G401 (cell line): ENCODE data around the gene KIF2A. TPM values are rescaled to one million over a fixed set of nuclear protein-coding genes. Genes with fewer than 3 reads are reported as not detected.

Experiments used
- DNase-seq: peaks from one replicate; pipeline ENCODE4 v3.0.0-alpha.2; 2015; ENCODE audit warnings: low spot score
- in situ Hi-C: cut with HindIII; loops from 2 replicates; pipeline ENCODE4 v1.10.0; 2016; ENCODE audit warnings: low sequenced_read_pairs, mixed read lengths
- total RNA-seq: library from RNA; depleted of rRNA; stranded (reverse); fragments of >200 nt; shearing (Covaris generic); gene quantifications from 2 replicates; pipeline ENCODE4 v1.2.3, GENCODE V29; 2014

The KIF2A gene
- total RNA-seq, 1 experiment from 2014 or later: 62.8 TPM

DNA sequence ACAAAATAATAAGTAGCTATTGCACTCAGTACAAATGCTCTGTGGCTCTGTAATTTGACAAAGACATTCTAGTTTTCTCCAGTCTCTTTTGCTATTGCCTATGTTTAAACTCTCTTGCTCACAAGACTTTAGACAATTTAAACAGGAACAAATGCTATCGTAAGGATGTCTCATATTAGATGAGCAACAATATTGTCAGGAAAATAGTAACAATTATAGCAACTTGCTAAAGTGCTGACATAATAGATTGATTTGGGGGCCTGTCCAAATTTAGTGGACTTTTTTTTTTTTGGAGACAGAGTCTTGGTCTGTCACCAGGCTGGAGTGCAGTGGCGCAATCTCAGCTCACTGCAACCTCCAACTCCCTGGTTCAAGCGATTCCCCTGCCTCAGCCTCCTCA lies 11.8 kb downstream of the KIF2A start:
- no peak for DNase-seq
- in situ Hi-C loops: no loop called here

GRCh38 chr5:62322484-62322883 lies 16.5 kb downstream of the KIF2A start:
- in situ Hi-C loops: no loop called here
- no peak for DNase-seq

DNA sequence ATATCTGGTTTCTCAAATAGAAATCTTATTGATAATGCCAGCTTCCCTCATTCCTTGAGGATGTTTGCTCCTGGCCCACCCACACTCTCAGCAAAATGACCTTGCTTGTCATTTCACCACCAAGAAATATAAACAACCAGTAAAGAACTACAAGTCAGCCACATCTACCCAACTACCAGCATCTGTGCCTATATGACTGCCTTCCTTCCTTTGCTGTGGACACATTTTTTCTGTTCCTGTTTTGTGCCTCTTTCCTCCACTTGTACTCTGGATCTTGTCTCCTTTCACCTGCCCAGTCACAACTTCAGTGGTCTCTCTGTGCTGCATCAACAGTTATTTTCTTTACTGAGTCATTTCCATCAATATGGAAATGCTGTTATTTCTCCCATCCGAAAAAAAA lies 20.3 kb downstream of the KIF2A start:
- DNase-seq: no peak
- in situ Hi-C loops: no loop called here

DNA sequence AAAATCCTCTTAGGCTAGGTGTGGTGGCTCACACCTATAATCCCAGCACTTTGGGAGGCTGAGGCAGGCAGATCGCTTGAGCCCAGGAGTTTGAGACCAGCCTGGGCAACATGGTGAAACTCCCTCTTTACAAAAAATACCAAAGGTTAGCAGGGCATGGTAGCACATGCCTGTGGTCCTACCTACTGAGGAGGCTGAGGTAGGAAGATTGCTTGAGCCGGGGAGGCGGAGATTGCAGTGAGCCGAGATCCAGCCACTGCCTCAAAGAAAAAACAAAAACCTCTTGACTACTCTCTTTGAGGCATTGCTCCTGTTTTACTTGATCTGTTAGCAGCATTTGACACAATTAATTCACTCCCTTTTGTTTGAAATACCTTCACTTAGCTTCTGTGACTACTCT lies 20.7 kb downstream of the KIF2A start:
- in situ Hi-C loops: no loop called here
- no peak for DNase-seq

- in situ Hi-C loops: no loop called here
Observed at GRCh38 chr5:62327138-62328053, 21.4 kb downstream of the KIF2A start.

DNA sequence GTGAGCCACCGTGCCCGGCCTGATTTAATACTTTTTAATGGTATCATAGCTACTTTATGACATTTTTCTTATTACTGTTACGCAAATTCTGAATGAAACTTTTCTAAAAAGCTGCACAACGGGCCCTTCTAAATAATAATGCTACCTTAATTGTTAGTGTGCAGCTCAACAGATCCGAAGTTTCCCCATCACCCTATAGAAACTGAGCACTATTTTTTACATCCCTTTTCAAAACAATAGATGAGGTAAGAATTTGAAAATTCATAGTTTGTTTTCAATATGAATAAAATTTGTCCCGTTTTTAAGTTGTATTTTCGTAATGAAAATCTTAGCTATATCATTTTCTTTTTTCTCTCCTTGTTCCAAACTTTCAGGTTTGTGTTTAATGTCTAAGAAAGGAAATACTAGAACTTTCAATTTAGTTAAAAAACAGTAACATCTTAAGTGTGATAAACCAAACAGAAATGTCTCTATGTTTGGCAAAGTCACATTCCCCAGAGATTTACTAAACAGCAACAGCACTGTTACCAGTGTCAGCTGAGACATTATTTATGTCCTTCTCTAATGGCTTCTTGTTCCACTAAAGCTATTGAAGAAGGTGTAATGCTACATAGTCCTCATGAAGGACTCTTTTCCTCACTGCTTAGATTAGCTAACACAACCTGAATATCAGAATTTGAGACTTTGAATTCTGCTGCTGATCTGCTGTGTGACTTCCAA lies 22.9 kb downstream of the KIF2A start:
- DNase-seq: no peak
- in situ Hi-C loops: no loop called here

More at GRCh38 chr5:62327138-62328053, 21.4 kb downstream of the KIF2A start:
- DNase-seq: no peak

DNA sequence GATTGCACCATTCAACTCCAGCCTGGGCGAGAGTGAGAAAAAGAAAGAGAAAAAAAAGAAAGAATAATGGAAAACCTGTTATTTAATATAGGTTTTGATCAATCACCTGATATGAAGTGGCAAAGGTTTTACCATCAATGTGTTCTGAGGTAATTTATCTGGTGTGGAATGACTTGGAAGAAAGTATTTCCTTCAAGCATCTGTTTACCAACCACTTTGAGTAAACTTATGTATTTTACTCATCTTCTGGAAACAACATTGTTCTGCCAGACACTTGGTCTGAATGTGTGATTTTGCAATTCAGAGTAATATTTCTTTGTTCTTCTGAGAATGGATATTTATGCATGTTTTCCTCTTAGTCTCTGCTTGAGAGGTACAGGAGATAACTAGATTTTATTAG lies 24.3 kb downstream of the KIF2A start:
- in situ Hi-C loops: no loop called here

DNA sequence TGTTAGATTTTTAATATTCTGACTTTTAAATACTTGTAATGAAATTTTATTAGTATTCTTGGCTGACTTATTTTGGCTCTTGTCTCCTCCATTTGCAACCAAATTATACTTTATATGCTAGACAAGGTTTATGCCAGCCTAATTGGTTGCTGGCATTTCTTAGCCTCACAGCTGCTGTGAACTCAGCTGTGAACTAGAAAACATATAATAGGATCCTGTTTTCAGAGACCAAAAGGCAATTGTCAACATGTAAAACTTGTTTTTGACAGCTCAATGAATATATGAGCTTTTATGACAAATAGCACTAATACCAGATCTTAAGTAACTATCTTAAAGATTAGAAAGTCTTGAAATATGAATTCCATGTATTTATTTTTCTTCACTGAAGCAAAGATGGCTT lies 25.9 kb downstream of the KIF2A start:
- DNase-seq: peak; percentile 21
- in situ Hi-C loops: no loop called here

More for the DNA sequence above, 24.3 kb downstream of the KIF2A start:
- DNase-seq: no peak

DNA sequence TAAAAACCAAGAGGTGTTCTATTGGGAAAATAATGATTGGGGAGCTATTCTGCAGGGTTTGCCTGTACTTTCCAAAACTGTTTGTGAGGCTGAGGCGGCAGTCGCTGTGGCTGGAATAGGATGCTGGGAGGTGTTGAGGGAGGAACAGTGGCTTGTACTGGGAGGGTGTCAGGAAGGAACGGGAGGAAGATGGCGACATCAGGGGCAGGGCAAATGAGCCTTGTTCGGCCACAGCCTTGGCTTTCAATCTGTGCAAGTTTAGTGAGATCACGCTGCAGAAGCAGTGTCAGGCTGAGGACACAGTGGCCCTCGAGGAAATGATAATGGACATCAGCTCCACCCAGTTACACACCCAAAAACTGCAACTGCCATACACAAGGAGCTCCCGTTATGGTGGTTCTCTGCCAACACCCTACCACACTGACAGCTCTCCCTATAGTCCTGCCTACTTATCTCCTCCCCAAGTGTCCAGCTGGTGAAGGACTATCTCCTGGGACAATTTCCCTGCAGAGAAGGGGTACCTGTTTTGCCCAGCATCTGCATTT lies 27.3 kb downstream of the KIF2A start:
- DNase-seq: no peak
- in situ Hi-C loops: no loop called here

DNA sequence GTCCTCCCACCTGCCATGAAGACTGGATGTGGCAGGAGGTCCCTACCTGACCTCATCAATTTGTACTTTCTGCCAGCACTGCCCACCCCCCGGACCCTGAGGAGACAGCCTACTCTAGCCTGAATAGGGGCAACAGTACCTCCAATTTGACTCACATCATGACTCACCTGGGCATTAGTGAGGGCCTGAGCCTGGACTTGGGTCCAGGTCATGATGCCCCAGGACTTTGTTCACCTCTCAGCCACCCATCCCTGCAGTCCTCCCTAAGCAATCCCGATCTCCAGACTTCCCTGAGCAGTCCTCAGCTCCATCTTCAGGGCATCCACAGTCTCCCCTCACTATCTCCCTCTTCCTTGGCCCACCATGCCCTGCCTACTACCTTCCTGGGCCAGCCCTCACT lies 28.1 kb downstream of the KIF2A start:
- in situ Hi-C loops: no loop called here
- DNase-seq: no peak

DNA sequence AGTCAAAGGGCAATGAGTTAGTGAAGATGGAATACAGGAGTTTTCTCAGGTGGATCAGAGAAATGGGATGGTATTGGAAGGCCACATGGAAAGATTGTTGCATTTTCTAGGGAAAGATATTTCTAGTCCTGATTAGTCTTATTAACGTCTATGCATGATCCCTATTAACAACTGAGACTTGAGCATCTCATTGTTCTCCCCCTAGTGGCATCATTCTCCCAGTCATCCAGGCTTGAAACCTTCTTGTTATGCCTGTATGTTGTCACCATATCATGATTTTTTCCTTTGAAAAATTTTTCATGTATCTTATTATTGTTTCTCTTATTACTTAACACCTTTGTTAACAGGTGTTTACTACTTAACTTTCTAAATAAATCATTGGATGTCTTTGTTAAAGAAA lies 34.4 kb downstream of the KIF2A start:
- in situ Hi-C loops: no loop called here
- no peak for DNase-seq

DNA sequence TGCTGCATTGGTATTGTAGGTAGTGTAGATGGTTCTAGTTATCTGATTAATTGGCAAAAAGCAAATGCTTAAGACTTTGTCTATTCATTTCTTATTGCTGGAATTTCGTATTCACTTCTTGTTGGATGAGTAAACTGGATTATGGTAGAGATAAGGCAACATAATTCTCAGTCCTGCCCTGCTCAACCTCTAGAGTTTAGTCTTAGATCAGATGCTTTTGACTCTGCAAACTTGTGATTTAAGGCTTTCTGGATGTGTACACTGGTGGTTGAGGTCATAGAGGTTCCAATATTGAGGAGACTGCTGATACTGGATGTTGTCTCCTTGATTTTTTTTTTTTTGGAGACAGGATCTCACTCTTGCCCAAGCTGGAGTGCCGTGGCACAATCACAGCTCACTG lies 35.0 kb downstream of the KIF2A start:
- in situ Hi-C loops: no loop called here
- DNase-seq: no peak

GRCh38 chr5:62341783-62342475 lies 35.9 kb downstream of the KIF2A start:
- in situ Hi-C loops: no loop called here
- DNase-seq: no peak

GRCh38 chr5:62342476-62342837 lies 36.5 kb downstream of the KIF2A start:
- no peak for DNase-seq
- in situ Hi-C loops: no loop called here

- in situ Hi-C loops: no loop called here
- no peak for DNase-seq
Observed at GRCh38 chr5:62343428-62343827, 37.4 kb downstream of the KIF2A start.

DNA sequence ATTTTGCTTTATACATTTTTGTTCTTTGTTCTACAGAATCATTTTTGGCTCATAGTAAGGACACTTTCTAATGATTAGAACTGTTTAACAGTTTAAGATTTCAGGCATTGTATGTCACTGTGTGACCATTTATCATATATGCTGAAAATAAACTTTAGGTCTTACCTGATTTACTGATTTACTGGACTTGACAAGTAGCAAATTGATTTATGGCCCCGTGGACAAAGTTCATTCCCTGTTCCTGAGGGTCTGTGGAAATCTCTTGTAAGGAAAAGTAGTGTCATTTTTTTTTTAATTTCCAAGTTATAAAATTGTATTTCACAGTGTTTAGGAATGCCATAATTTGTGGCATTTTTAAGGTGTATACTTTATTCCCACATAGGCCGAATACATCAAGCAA lies 40.7 kb downstream of the KIF2A start:
- in situ Hi-C loops: no loop called here
- no peak for DNase-seq

DNA sequence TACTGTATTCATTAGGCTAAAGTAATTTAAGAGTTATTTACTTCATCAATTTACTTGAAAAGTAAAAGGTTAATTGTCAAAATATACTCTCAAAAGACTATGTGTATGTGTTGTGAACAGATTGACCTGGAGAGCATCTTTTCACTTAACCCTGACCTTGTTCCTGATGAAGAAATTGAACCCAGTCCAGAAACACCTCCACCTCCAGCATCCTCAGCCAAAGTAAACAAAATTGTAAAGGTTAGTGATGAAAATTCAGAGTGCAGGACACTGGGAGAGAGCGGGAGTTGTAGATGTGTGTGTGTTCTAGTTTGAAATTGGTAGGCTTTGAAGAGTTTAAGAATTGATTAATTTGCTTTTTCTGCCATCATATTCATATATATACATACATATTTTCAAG lies 41.9 kb downstream of the KIF2A start:
- in situ Hi-C loops: no loop called here
- no peak for DNase-seq

GRCh38 chr5:62348723-62349481 lies 42.9 kb downstream of the KIF2A start:
- no peak for DNase-seq
- in situ Hi-C loops: no loop called here
